Cerebellar nuclear complex (tissue), 1 donor: ENCODE results near the gene INTS6.

Source experiments
- DNase-seq, 2 experiments: peaks; one replicate each; lab custom pipeline; 2025; lab: John Stamatoyannopoulos, UW

Gene INTS6

GRCh38 chr13:51405176-51405575, 47.7 kb downstream of the INTS6 start:
- no peak for DNase-seq

GRCh38 chr13:51397262-51397941, 55.4 kb downstream of the INTS6 start:
- DNase-seq: no peak

- DNase-seq: no peak
Observed at GRCh38 chr13:51396352-51396751, 56.5 kb downstream of the INTS6 start.

GRCh38 chr13:51394724-51395123, 58.1 kb downstream of the INTS6 start:
- no peak for DNase-seq

- no peak for DNase-seq
Observed at GRCh38 chr13:51385114-51385513, 67.7 kb downstream of the INTS6 start.

GRCh38 chr13:51380269-51380668, 72.6 kb downstream of the INTS6 start:
- DNase-seq: no peak

GRCh38 chr13:51373451-51373850, 79.4 kb downstream of the INTS6 start:
- DNase-seq: no peak

GRCh38 chr13:51371768-51372399, 81.0 kb downstream of the INTS6 start:
- no peak for DNase-seq

GRCh38 chr13:51370811-51371210, 82.0 kb downstream of the INTS6 start:
- no peak for DNase-seq

GRCh38 chr13:51370116-51370515, 82.7 kb downstream of the INTS6 start:
- DNase-seq: no peak

GRCh38 chr13:51364404-51365008, 88.3 kb downstream of the INTS6 start:
- no peak for DNase-seq

GRCh38 chr13:51363625-51364024, 89.2 kb downstream of the INTS6 start:
- DNase-seq: no peak

GRCh38 chr13:51361106-51361505, 91.7 kb downstream of the INTS6 start:
- DNase-seq: no peak

- no peak for DNase-seq
Observed at GRCh38 chr13:51360489-51360888, 92.3 kb downstream of the INTS6 start.

- no peak for DNase-seq
Observed at GRCh38 chr13:51359352-51359751, 93.5 kb downstream of the INTS6 start.

GRCh38 chr13:51357928-51358595, 94.8 kb downstream of the INTS6 start:
- no peak for DNase-seq

GRCh38 chr13:51355217-51355616, 97.6 kb downstream of the INTS6 start:
- DNase-seq: no peak

- no peak for DNase-seq
Observed at GRCh38 chr13:51349016-51349415, 103.8 kb downstream of the INTS6 start.

GRCh38 chr13:51348069-51348967, 104.5 kb downstream of the INTS6 start:
- no peak for DNase-seq

- no peak for DNase-seq
Observed at GRCh38 chr13:51347099-51347498, 105.7 kb downstream of the INTS6 start.

GRCh38 chr13:51346397-51346796, 106.4 kb downstream of the INTS6 start:
- DNase-seq: no peak

- DNase-seq: no peak
Observed at GRCh38 chr13:51343475-51343874, 109.4 kb downstream of the INTS6 start.
